Panc1 (cell line): Measurements from ENCODE around the gene DCTN2. TPM values are rescaled to one million over a fixed set of nuclear protein-coding genes. Genes with fewer than 3 reads are reported as not detected.
"Not testable (repeated sequence)": the region's sequence is repeated elsewhere in the genome, so short reads cannot be mapped to it uniquely, and the experiment has no call there.

Experiments used
- ATAC-seq: fragments of 200-7000 bp; cut with Tn5 transposase; 2 replicates; pipeline ENCODE4 v1.9.1; 2020; ENCODE audit warnings: mild to moderate bottlenecking, moderate library complexity
- BruUV-seq: library from RNA; stranded (reverse); fragments of 400-500 nt; replicated peaks from 2 replicates; lab custom pipeline; 2021; lab: Mats Ljungman, UMichigan
- CTCF ChIA-PET: fragments of 300-600 bp; sonication (Branson Sonifier 250); formaldehyde crosslinking; loops from one replicate; lab custom pipeline; 2022; ENCODE audit warnings: antibody characterized with exemption; lab: Charles Lee
- POLR2A ChIA-PET: fragments of 300-600 bp; sonication (Branson Sonifier 250); formaldehyde crosslinking; loops from one replicate; lab custom pipeline; 2022; ENCODE audit warnings: antibody characterized with exemption; lab: Charles Lee
- DNase-seq: peaks from one replicate; pipeline ENCODE4 v3.0.0-alpha.2; 2010; ENCODE audit warnings: low read depth, low spot score
- H3K27ac ChIP-seq: 2 replicates; pipeline ENCODE4 v1.5.1; 2011; ENCODE audit warnings: mild to moderate bottlenecking, low read length, inconsistent platforms
- H3K27me3 ChIP-seq: fragments of 200-500 bp; sonication (Bioruptor generic); 2 replicates; pipeline ENCODE4 v1.6.0; 2014; ENCODE audit warnings: low read length, inconsistent platforms; ENCODE audit not compliant: control insufficient read depth, insufficient read depth
- H3K36me3 ChIP-seq: fragments of 200-500 bp; sonication (Bioruptor generic); 2 replicates; pipeline ENCODE4 v1.5.1; 2014; ENCODE audit warnings: inconsistent platforms, mild to moderate bottlenecking, low read length, moderate library complexity; ENCODE audit not compliant: control insufficient read depth, insufficient read depth
- H3K4me1 ChIP-seq: 2 replicates; pipeline ENCODE4 v1.5.1; 2011; ENCODE audit warnings: inconsistent platforms, mild to moderate bottlenecking, low read length, moderate library complexity; ENCODE audit not compliant: control insufficient read depth, insufficient read depth
- H3K4me3 ChIP-seq, 2 experiments: 2 replicates each; pipeline ENCODE4 v1.5.1; 2011 to 2012; ENCODE audit warnings: low read depth in 2 of 2, low read length in 2 of 2, mild to moderate bottlenecking in 2 of 2, inconsistent platforms in 1 of 2, moderate library complexity in 1 of 2
- H3K9me3 ChIP-seq: fragments of 200-500 bp; sonication (Bioruptor generic); 2 replicates; pipeline ENCODE4 v1.5.1; 2014; ENCODE audit warnings: low read depth, mild to moderate bottlenecking, inconsistent platforms, low read length, moderate library complexity; ENCODE audit not compliant: control insufficient read depth, insufficient read depth
- POLR2AphosphoS5 ChIP-seq: IDR thresholded peaks from 2 replicates; pipeline ENCODE4 v1.6.1; 2012; ENCODE audit warnings: mild to moderate bottlenecking, low read depth, low read length, moderate library complexity
- SIN3A ChIP-seq: IDR thresholded peaks from 2 replicates; pipeline ENCODE4 v1.6.1; 2012; ENCODE audit warnings: low read depth, mild to moderate bottlenecking, low read length, moderate library complexity, borderline replicate concordance; ENCODE audit not compliant: insufficient read depth
- TCF7L2 ChIP-seq: IDR thresholded peaks from 2 replicates; pipeline ENCODE4 v1.6.1; 2011; ENCODE audit warnings: mild to moderate bottlenecking, low read depth, low read length, inconsistent platforms
- in situ Hi-C: cut with HindIII; loops from 2 replicates; pipeline ENCODE4 v1.10.0; 2016; ENCODE audit warnings: low sequenced_read_pairs, low pct_unique_long_range_greater_than_20kb
- intact Hi-C: fragments of 100-400 bp; cut with micrococcal nuclease; formaldehyde crosslinking; loops from one replicate; pipeline ENCODE4 v1.10.0; 2022; ENCODE audit not compliant: unreplicated experiment
- total RNA-seq: library from RNA; stranded (reverse); gene quantifications from one replicate; pipeline ENCODE4 v1.2.1, GENCODE V29; 2021; ENCODE audit not compliant: unreplicated experiment
- TF ChIP-seq, protein P1 (sequence below): fragments of 450-650 bp; IDR thresholded peaks from 2 replicates; pipeline ENCODE4 v1.5.1; 2017; ENCODE audit warnings: mild to moderate bottlenecking
- TF ChIP-seq, protein P2 (sequence below), 2 experiments: IDR thresholded peaks; 2 replicates each; pipeline ENCODE4 v1.6.1; 2011 to 2012; ENCODE audit warnings: low read depth in 2 of 2, control low read depth in 1 of 2, low read length in 1 of 2, mild to moderate bottlenecking in 1 of 2, moderate library complexity in 1 of 2; ENCODE audit not compliant: insufficient read depth in 1 of 2

Gene DCTN2
- total RNA-seq, 1 experiment from 2014 or later, result 97.6 TPM

DNA sequence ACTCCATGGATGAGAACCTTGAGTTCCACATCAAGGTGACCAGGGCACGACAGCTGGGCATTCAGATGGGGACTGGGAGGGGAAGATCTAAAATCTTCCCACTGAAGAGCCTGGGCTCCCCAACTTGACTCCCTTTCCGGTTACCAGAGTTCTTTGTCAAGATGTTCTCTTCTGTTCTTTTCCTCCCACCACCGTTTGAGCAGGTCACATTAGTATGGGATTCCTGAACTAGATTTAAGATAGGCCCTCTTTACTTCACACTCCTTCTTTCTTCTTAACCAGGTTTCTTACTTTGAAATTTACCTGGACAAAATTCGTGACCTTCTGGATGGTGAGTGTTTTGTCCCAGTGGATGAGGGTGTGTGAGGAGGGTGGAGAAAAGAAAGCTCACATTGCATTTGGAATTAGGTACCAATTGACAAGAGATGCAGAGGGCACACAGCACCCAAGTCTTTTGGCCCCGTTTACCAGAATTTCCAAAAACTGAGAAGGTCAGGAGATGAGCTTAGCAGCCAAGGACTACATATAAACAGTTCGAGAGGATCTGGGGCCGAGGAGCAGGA is 17.3 kb upstream of the DCTN2 start:
- Histone ChIP-seq H3K4me3 (no peak overlapping the region), H3K27ac (no peak overlapping the region), H3K4me1 (no peaks in the 10 kb centered on the region), H3K9me3 (no peaks in the 10 kb centered on the region), H3K36me3 (no peaks in the 10 kb centered on the region), H3K27me3 (no peaks in the 10 kb centered on the region)
- BruUV-seq, result no TSS peak
- in situ Hi-C loops (no loop called here), intact Hi-C loops (no loop called here)
- no peak for DNase-seq
- no peak for ATAC-seq
- ChIA-PET POLR2A (no interaction called here), CTCF (interaction anchor here (0.5 to 0.9 kb wide), 2 partner anchors 58 kb away, joined by 3 to 9 read pairs; no protein-coding TSS in a partner anchor)
- TF ChIP-seq TCF7L2 (no peak), POLR2AphosphoS5 (no peak), SIN3A (no peak)
- TF ChIP-seq, protein P1, sequence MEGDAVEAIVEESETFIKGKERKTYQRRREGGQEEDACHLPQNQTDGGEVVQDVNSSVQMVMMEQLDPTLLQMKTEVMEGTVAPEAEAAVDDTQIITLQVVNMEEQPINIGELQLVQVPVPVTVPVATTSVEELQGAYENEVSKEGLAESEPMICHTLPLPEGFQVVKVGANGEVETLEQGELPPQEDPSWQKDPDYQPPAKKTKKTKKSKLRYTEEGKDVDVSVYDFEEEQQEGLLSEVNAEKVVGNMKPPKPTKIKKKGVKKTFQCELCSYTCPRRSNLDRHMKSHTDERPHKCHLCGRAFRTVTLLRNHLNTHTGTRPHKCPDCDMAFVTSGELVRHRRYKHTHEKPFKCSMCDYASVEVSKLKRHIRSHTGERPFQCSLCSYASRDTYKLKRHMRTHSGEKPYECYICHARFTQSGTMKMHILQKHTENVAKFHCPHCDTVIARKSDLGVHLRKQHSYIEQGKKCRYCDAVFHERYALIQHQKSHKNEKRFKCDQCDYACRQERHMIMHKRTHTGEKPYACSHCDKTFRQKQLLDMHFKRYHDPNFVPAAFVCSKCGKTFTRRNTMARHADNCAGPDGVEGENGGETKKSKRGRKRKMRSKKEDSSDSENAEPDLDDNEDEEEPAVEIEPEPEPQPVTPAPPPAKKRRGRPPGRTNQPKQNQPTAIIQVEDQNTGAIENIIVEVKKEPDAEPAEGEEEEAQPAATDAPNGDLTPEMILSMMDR, result no peak
- TF ChIP-seq, protein P2, sequence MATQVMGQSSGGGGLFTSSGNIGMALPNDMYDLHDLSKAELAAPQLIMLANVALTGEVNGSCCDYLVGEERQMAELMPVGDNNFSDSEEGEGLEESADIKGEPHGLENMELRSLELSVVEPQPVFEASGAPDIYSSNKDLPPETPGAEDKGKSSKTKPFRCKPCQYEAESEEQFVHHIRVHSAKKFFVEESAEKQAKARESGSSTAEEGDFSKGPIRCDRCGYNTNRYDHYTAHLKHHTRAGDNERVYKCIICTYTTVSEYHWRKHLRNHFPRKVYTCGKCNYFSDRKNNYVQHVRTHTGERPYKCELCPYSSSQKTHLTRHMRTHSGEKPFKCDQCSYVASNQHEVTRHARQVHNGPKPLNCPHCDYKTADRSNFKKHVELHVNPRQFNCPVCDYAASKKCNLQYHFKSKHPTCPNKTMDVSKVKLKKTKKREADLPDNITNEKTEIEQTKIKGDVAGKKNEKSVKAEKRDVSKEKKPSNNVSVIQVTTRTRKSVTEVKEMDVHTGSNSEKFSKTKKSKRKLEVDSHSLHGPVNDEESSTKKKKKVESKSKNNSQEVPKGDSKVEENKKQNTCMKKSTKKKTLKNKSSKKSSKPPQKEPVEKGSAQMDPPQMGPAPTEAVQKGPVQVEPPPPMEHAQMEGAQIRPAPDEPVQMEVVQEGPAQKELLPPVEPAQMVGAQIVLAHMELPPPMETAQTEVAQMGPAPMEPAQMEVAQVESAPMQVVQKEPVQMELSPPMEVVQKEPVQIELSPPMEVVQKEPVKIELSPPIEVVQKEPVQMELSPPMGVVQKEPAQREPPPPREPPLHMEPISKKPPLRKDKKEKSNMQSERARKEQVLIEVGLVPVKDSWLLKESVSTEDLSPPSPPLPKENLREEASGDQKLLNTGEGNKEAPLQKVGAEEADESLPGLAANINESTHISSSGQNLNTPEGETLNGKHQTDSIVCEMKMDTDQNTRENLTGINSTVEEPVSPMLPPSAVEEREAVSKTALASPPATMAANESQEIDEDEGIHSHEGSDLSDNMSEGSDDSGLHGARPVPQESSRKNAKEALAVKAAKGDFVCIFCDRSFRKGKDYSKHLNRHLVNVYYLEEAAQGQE (IDR thresholded peaks at IDR 0.05; ENCODE audit: insufficient read depth in 1 of 2, low read depth in 2 of 2, low read length in 1 of 2), result no peak

DNA sequence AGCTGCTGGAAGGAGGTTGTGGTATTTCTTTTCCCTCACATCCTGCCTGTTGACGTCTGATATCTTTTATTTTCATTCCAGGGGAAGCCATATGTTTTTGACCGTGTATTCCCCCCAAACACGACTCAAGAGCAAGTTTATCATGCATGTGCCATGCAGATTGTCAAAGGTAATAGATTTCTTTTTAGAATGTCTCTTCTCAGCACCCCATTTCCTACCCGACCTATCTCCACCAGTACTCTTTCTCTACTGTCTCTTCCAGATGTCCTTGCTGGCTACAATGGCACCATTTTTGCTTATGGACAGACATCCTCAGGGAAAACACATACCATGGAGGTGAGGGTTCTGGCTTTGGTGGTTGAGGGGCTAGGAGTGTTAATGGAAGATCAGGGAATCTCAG is 16.4 kb upstream of the DCTN2 start:
- no peak for DNase-seq
- Histone ChIP-seq H3K9me3 (no peaks in the 10 kb centered on the region), H3K36me3 (no peaks in the 10 kb centered on the region), H3K27me3 (no peaks in the 10 kb centered on the region), H3K4me1 (no peaks in the 10 kb centered on the region), H3K4me3 (no peak overlapping the region), H3K27ac (no peak overlapping the region)
- in situ Hi-C loops (no loop called here), intact Hi-C loops (no loop called here)
- no peak for ATAC-seq
- no TSS peak for BruUV-seq
- TF ChIP-seq TCF7L2, result no peak
- TF ChIP-seq, protein P2 (IDR thresholded peaks at IDR 0.05; ENCODE audit: insufficient read depth in 1 of 2, low read depth in 2 of 2, low read length in 1 of 2), result no peak
- TF ChIP-seq SIN3A, result no peak
- TF ChIP-seq POLR2AphosphoS5, result no peak
- TF ChIP-seq, protein P1, result no peak
- CTCF ChIA-PET, result no interaction called here
- POLR2A ChIA-PET, result no interaction called here

DNA sequence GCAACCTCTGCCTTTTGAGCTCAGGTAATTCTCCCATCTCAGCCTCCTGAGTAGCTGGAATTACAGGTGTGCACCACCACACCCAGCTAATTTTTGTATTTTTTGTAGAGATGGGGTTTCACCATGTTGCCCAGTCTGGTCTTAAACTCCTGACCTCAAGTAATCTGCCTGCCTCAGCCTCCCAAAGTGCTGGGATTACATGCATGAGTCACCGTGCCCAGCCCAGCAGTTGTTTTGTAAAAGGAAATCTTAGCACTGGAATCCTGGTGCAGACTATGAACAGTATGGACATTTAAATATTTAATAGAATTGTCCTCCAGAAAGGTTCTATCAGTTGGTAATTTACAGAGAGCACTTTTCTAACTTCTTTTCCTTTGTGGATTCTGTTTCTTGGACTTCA is 14.1 kb upstream of the DCTN2 start:
- BruUV-seq, intact Hi-C loops, in situ Hi-C loops, POLR2A ChIA-PET, H3K27me3 ChIP-seq, DNase-seq, CTCF ChIA-PET, ATAC-seq, H3K36me3 ChIP-seq, H3K9me3 ChIP-seq, H3K4me3 ChIP-seq, H3K27ac ChIP-seq, H3K4me1 ChIP-seq: not testable (repeated sequence)
